Breast epithelium (tissue), 3 donors: ENCODE measurements around the gene RIF1.

Source experiments
- POLR2A ChIP-seq: fragments of 450-650 bp; IDR thresholded peaks from one replicate; pipeline ENCODE4 v1.6.1; 2016; ENCODE audit warnings: antibody characterized with exemption, mild to moderate bottlenecking, moderate library complexity
- POLR2AphosphoS5 ChIP-seq, 3 donors: sonication (generic); formaldehyde crosslinking; IDR thresholded peaks; one replicate each; pipeline ENCODE4 v1.6.1; 2017; ENCODE audit warnings: antibody characterized with exemption in 3 of 3
- TF ChIP-seq, protein P1 (sequence below), 3 donors: fragments of 450-650 bp; IDR thresholded peaks; one replicate each; pipeline ENCODE4 v1.5.1; 2016 to 2017; ENCODE audit warnings: antibody characterized with exemption in 3 of 3, mild to moderate bottlenecking in 3 of 3, moderate library complexity in 3 of 3

DNA sequence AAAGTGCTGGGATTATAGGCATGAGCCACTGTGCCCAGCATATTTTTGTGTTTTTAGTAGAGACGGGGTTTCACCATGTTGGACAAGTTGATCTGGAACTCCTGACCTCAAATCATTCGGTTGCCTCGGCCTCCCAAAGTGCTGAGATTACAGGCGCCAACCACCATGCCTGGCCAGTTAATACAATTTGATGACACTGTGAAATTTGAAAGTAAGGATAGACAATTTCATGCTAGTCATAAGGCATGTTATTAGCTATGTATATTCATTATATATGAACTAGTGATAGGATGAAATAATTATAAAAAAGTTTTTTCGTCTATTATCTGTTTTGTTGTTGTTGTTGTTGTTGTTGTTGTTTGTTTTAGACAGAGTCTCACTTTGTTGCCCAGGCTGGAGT lies 8.6 kb upstream of the RIF1 start:
- TF ChIP-seq, protein P1, sequence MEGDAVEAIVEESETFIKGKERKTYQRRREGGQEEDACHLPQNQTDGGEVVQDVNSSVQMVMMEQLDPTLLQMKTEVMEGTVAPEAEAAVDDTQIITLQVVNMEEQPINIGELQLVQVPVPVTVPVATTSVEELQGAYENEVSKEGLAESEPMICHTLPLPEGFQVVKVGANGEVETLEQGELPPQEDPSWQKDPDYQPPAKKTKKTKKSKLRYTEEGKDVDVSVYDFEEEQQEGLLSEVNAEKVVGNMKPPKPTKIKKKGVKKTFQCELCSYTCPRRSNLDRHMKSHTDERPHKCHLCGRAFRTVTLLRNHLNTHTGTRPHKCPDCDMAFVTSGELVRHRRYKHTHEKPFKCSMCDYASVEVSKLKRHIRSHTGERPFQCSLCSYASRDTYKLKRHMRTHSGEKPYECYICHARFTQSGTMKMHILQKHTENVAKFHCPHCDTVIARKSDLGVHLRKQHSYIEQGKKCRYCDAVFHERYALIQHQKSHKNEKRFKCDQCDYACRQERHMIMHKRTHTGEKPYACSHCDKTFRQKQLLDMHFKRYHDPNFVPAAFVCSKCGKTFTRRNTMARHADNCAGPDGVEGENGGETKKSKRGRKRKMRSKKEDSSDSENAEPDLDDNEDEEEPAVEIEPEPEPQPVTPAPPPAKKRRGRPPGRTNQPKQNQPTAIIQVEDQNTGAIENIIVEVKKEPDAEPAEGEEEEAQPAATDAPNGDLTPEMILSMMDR (IDR thresholded peaks at IDR 0.05), result no peak
- no peak for TF ChIP-seq POLR2A
- no peak for TF ChIP-seq POLR2AphosphoS5 (IDR thresholded peaks at IDR 0.05)
